SK-N-SH (cell line): Measurements from ENCODE around the gene TMED9. TPM values are rescaled to one million over a fixed set of nuclear protein-coding genes. Genes with fewer than 3 reads are reported as not detected.

ENCODE experiments used
- CTCF ChIA-PET: fragments of 300-600, 350-600 bp; formaldehyde crosslinking; extraction: SDS; loops from one replicate; lab custom pipeline; 2021; lab: Yijun Ruan, JAX
- POLR2A ChIA-PET: fragments of 350-600 bp; sonication (Branson Sonifier 250); formaldehyde crosslinking; extraction: SDS; loops from one replicate; lab custom pipeline; 2020; ENCODE audit warnings: antibody characterized with exemption, inconsistent platforms; lab: Yijun Ruan, JAX
- DNase-seq: peaks from one replicate; pipeline ENCODE4 v3.0.0; 2012
- H2AFZ ChIP-seq: fragments of 200-600 bp; sonication (generic); 2 replicates; pipeline ENCODE4 v1.8.1; 2016; ENCODE audit warnings: antibody characterized with exemption, mild to moderate bottlenecking, low read depth
- H3F3A ChIP-seq: fragments of 200-600 bp; sonication (generic); replicated peaks from 2 replicates; pipeline ENCODE3; 2016; ENCODE audit warnings: antibody characterized with exemption, mild to moderate bottlenecking; ENCODE audit not compliant: insufficient read depth
- H3K27ac ChIP-seq, 2 experiments: fragments of 200-500 bp in 1 of 2; fragments of 200-600 bp in 1 of 2; sonication (Bioruptor generic) in 1 of 2; sonication (generic), shearing (Covaris generic) in 1 of 2; 2 replicates each; pipeline versions ENCODE4 v1.5.1 to v1.6.1; 2014 to 2016; ENCODE audit warnings: low read depth in 2 of 2, inconsistent platforms in 1 of 2, low read length in 1 of 2, mild to moderate bottlenecking in 1 of 2, mixed read lengths in 1 of 2
- H3K27me3 ChIP-seq: fragments of 200-600 bp; sonication (generic), shearing (Covaris generic); 2 replicates; pipeline ENCODE4 v1.6.1; 2016; ENCODE audit warnings: mixed run types; ENCODE audit not compliant: insufficient read depth
- H3K36me3 ChIP-seq, 2 experiments: fragments of 200-500 bp in 1 of 2; fragments of 200-600 bp in 1 of 2; sonication (Bioruptor generic) in 1 of 2; sonication (generic) in 1 of 2; replicated peaks in 1 of 2; 2 replicates each; pipeline versions ENCODE3 to v1.5.1; 2014 to 2016; ENCODE audit warnings: low read length in 1 of 2, mild to moderate bottlenecking in 1 of 2; ENCODE audit not compliant: insufficient read depth in 2 of 2, control insufficient read depth in 1 of 2
- H3K4me1 ChIP-seq, 2 experiments: fragments of 200-500 bp in 1 of 2; fragments of 200-600 bp in 1 of 2; sonication (Bioruptor generic) in 1 of 2; sonication (generic), shearing (Covaris generic) in 1 of 2; 2 replicates each; pipeline versions ENCODE4 v1.5.1 to v1.6.1; 2014 to 2016; ENCODE audit warnings: low read depth in 1 of 2, low read length in 1 of 2, mixed run types in 1 of 2; ENCODE audit not compliant: insufficient read depth in 2 of 2, control insufficient read depth in 1 of 2
- H3K4me2 ChIP-seq: fragments of 200-600 bp; sonication (generic), shearing (Covaris generic); 2 replicates; pipeline ENCODE4 v1.6.1; 2017; ENCODE audit warnings: mixed run types
- H3K4me3 ChIP-seq, 2 experiments: fragments of 200-500 bp in 1 of 2; fragments of 200-600 bp in 1 of 2; sonication (Bioruptor generic) in 1 of 2; sonication (generic), shearing (Covaris generic) in 1 of 2; 2 replicates each; pipeline versions ENCODE4 v1.5.1 to v1.8.1; 2014 to 2016; ENCODE audit warnings: low read depth in 2 of 2, inconsistent platforms in 1 of 2, low read length in 1 of 2, mild to moderate bottlenecking in 1 of 2, mixed read lengths in 1 of 2, moderate library complexity in 1 of 2
- H3K79me2 ChIP-seq: fragments of 200-600 bp; sonication (generic); 2 replicates; pipeline ENCODE4 v1.8.1; 2017; ENCODE audit warnings: mild to moderate bottlenecking; ENCODE audit not compliant: insufficient read depth
- H3K9ac ChIP-seq: fragments of 200-600 bp; sonication (generic); 2 replicates; pipeline ENCODE4 v1.6.1; 2017; ENCODE audit warnings: mixed run types
- H3K9me2 ChIP-seq: fragments of 200-600 bp; sonication (generic); 2 replicates; pipeline ENCODE4 v1.6.1; 2017; ENCODE audit warnings: mixed run types
- H3K9me3 ChIP-seq: fragments of 200-600 bp; sonication (generic); 2 replicates; pipeline ENCODE4 v1.6.1; 2017; ENCODE audit warnings: mixed run types, mild to moderate bottlenecking, moderate library complexity
- H4K20me1 ChIP-seq: fragments of 200-600 bp; sonication (generic); 2 replicates; pipeline ENCODE4 v1.6.1; 2017; ENCODE audit warnings: mild to moderate bottlenecking, mixed run types; ENCODE audit not compliant: insufficient read depth
- CHD2 ChIP-seq: fragments of 150-350 bp; IDR thresholded peaks from 2 replicates; pipeline ENCODE4 v1.6.1; 2018; ENCODE audit warnings: low read length; ENCODE audit not compliant: partially characterized antibody
- ELF1 ChIP-seq: IDR thresholded peaks from 2 replicates; pipeline ENCODE4 v1.4.0; 2012
- EP300 ChIP-seq, 2 experiments: IDR thresholded peaks; 2 replicates each; pipeline versions ENCODE4 v1.4.0 to v1.6.1; 2012; ENCODE audit warnings: borderline replicate concordance in 1 of 2, low read depth in 1 of 2, low read length in 1 of 2
- EZH2phosphoT487 ChIP-seq: fragments of 200-600 bp; sonication (generic); IDR thresholded peaks from 2 replicates; pipeline ENCODE4 v1.6.1; 2017; ENCODE audit warnings: low read depth, mixed run types, mild to moderate bottlenecking, antibody characterized with exemption, moderate library complexity, borderline replicate concordance
- FOXM1 ChIP-seq: IDR thresholded peaks from 2 replicates; pipeline ENCODE4 v1.4.0; 2012; ENCODE audit warnings: low read depth, mild to moderate bottlenecking
- GABPA ChIP-seq: IDR thresholded peaks from 2 replicates; pipeline ENCODE4 v1.4.0; 2012; ENCODE audit warnings: low read depth, mild to moderate bottlenecking
- IRF3 ChIP-seq: fragments of 150-350 bp; IDR thresholded peaks from 2 replicates; pipeline ENCODE4 v1.6.1; 2016; ENCODE audit warnings: mild to moderate bottlenecking, low read depth, low read length
- JUND ChIP-seq: IDR thresholded peaks from 2 replicates; pipeline ENCODE4 v1.4.0; 2012
- MEF2A ChIP-seq: IDR thresholded peaks from 2 replicates; pipeline ENCODE4 v1.4.0; 2012; ENCODE audit warnings: low read depth, borderline replicate concordance
- MXI1 ChIP-seq: IDR thresholded peaks from 2 replicates; pipeline ENCODE4 v1.6.1; 2012; ENCODE audit warnings: mild to moderate bottlenecking, low read depth, low read length, improper control_type of control experiment
- NRF1 ChIP-seq: IDR thresholded peaks from 2 replicates; pipeline ENCODE4 v1.6.1; 2012; ENCODE audit warnings: low read depth, mild to moderate bottlenecking, low read length
- PBX3 ChIP-seq: IDR thresholded peaks from 2 replicates; pipeline ENCODE4; 2012
- RCOR1 ChIP-seq: fragments of 150-350 bp; IDR thresholded peaks from 2 replicates; pipeline ENCODE4 v1.6.1; 2017; ENCODE audit warnings: antibody characterized with exemption, low read length
- RXRA ChIP-seq: IDR thresholded peaks from 2 replicates; pipeline ENCODE4 v1.4.0; 2012; ENCODE audit warnings: low read depth, mild to moderate bottlenecking, borderline replicate concordance
- SIN3A ChIP-seq: IDR thresholded peaks from 2 replicates; pipeline ENCODE4 v1.6.1; 2012; ENCODE audit warnings: low read depth, mild to moderate bottlenecking, low read length, moderate library complexity, borderline replicate concordance
- TAF1 ChIP-seq: IDR thresholded peaks from 2 replicates; pipeline ENCODE4 v1.6.1; 2012; ENCODE audit warnings: low read depth, mild to moderate bottlenecking, low read length, moderate library complexity, borderline replicate concordance
- TCF12 ChIP-seq: IDR thresholded peaks from 2 replicates; pipeline ENCODE4 v1.4.0; 2012
- TEAD4 ChIP-seq: IDR thresholded peaks from 2 replicates; pipeline ENCODE4 v1.4.0; 2012; ENCODE audit warnings: mild to moderate bottlenecking, borderline replicate concordance; ENCODE audit not compliant: insufficient read depth
- USF2 ChIP-seq: fragments of 150-350 bp; IDR thresholded peaks from 2 replicates; pipeline ENCODE4 v1.6.1; 2017; ENCODE audit warnings: antibody characterized with exemption, low read length, low read depth, borderline replicate concordance
- YY1 ChIP-seq: IDR thresholded peaks from 2 replicates; pipeline ENCODE4 v1.4.0; 2012; ENCODE audit warnings: low read depth, mild to moderate bottlenecking
- WGBS: methylation state at CpG from one replicate; pipeline ENCODE4 v1.1.6; 2017; ENCODE audit warnings: low lambda C conversion rate; 5-methylcytosine and 5-hydroxymethylcytosine counted together
- polyA plus RNA-seq, 3 experiments: library from polyadenylated mRNA; depleted of rRNA; stranded (reverse); fragments of >200 nt; gene quantifications; 2 replicates each; pipeline ENCODE4 v1.2.3, GENCODE V29; 2012
- TF ChIP-seq, protein P1 (sequence below): IDR thresholded peaks from 2 replicates; pipeline ENCODE4 v1.6.1; 2012; ENCODE audit warnings: mild to moderate bottlenecking, low read depth, low read length, moderate library complexity
- TF ChIP-seq, protein P2 (sequence below): IDR thresholded peaks from 2 replicates; pipeline ENCODE4 v1.4.0; 2012; ENCODE audit warnings: low read depth

TMED9 gene
- polyA plus RNA-seq, 1 of the 3 experiments (the other 2 are of a cell fraction) = 264 TPM

- no peak for TF ChIP-seq EZH2phosphoT487
- TF ChIP-seq USF2 = no peak
- TF ChIP-seq, protein P1, sequence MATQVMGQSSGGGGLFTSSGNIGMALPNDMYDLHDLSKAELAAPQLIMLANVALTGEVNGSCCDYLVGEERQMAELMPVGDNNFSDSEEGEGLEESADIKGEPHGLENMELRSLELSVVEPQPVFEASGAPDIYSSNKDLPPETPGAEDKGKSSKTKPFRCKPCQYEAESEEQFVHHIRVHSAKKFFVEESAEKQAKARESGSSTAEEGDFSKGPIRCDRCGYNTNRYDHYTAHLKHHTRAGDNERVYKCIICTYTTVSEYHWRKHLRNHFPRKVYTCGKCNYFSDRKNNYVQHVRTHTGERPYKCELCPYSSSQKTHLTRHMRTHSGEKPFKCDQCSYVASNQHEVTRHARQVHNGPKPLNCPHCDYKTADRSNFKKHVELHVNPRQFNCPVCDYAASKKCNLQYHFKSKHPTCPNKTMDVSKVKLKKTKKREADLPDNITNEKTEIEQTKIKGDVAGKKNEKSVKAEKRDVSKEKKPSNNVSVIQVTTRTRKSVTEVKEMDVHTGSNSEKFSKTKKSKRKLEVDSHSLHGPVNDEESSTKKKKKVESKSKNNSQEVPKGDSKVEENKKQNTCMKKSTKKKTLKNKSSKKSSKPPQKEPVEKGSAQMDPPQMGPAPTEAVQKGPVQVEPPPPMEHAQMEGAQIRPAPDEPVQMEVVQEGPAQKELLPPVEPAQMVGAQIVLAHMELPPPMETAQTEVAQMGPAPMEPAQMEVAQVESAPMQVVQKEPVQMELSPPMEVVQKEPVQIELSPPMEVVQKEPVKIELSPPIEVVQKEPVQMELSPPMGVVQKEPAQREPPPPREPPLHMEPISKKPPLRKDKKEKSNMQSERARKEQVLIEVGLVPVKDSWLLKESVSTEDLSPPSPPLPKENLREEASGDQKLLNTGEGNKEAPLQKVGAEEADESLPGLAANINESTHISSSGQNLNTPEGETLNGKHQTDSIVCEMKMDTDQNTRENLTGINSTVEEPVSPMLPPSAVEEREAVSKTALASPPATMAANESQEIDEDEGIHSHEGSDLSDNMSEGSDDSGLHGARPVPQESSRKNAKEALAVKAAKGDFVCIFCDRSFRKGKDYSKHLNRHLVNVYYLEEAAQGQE = no peak
- peak; percentile 92 for TF ChIP-seq NRF1
- no peak for TF ChIP-seq TCF12
- peak; percentile 91 for TF ChIP-seq YY1
- peak; percentile 65; the same call in 1 of the 2 replicates for TF ChIP-seq SIN3A
Observed at GRCh38 chr5:177592010-177592834, at the start of gene TMED9 (continued).

DNA sequence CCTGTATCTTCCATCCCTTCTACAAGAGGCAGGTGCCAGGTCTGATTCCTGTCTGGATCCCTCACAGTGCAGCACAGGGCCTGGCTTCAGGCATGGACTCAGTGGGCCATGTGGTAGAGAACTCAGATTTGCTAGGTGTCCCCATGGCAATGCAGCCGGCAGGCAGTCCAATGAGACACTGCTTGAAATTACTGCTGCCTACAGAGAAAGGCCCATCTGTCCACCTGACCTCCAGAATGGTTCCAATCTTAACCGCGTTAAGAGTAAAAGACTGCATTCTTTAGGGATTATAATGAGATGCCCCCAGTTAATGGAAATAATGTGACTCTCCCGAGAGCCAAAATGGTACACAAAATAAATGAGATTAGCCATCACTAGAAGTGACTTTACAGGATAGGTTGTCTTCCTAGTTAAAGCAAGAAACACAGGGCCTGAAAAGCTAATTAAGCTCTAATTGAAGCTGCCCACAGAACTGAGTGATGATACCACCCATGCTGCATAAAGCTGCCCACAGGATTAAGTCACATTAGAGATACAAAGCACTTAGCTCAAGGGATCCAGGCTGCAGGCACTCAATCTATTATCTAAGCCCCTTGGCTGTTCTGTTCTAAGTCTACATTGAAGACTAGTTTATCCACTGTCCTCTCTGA lies 49.1 kb upstream of the TMED9 start:
- no peak overlapping the region for H3K4me3 ChIP-seq
- peaks cover 84% of the 10 kb centered on the region for H3K79me2 ChIP-seq
- H3K27ac ChIP-seq = peak overlapping the region in 1 of 2 experiments; percentile 8; a peak in 1 of 4 replicates
- peaks cover 14 to 25% of the 10 kb centered on the region in 2 experiments for H3K4me1 ChIP-seq
- ChIA-PET CTCF (interaction anchor here (1.3 kb wide), 1 partner anchor 89 kb away, joined by 3 read pairs; no protein-coding TSS in a partner anchor), POLR2A (interaction anchor here (0.6 kb wide), 1 partner anchor 19 kb away, joined by 3 read pairs; no protein-coding TSS in a partner anchor)
- WGBS = 92% methylated on average over 4 of the region's 4 CpGs
- H3F3A ChIP-seq = peaks cover 38% of the 10 kb centered on the region
- H2AFZ ChIP-seq = no peak overlapping the region
- H3K27me3 ChIP-seq = no peaks in the 10 kb centered on the region
- H3K9ac ChIP-seq = no peak overlapping the region
- no peak for DNase-seq
- H3K9me3 ChIP-seq = no peaks in the 10 kb centered on the region
- peaks cover 16 to 22% of the 10 kb centered on the region in 2 experiments for H3K36me3 ChIP-seq
- H4K20me1 ChIP-seq = peaks cover 68% of the 10 kb centered on the region
- H3K9me2 ChIP-seq = no peaks in the 10 kb centered on the region
- no peak overlapping the region for H3K4me2 ChIP-seq
- TF ChIP-seq JUND (no peak), SIN3A (no peak), RCOR1 (no peak), EP300 (IDR thresholded peaks at IDR 0.05; ENCODE audit: borderline replicate concordance in 1 of 2, low read depth in 1 of 2, low read length in 1 of 2) (no peak), MEF2A (no peak), PBX3 (no peak), TAF1 (no peak), GABPA (no peak), FOXM1 (no peak), ELF1 (no peak), NRF1 (no peak), RXRA (no peak), TEAD4 (no peak), IRF3 (no peak), CHD2 (no peak), MXI1 (no peak)
- TF ChIP-seq, protein P2, sequence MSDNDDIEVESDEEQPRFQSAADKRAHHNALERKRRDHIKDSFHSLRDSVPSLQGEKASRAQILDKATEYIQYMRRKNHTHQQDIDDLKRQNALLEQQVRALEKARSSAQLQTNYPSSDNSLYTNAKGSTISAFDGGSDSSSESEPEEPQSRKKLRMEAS = no peak
